ENCODE measurements around the gene GRM4.

Gene GRM4

DNA sequence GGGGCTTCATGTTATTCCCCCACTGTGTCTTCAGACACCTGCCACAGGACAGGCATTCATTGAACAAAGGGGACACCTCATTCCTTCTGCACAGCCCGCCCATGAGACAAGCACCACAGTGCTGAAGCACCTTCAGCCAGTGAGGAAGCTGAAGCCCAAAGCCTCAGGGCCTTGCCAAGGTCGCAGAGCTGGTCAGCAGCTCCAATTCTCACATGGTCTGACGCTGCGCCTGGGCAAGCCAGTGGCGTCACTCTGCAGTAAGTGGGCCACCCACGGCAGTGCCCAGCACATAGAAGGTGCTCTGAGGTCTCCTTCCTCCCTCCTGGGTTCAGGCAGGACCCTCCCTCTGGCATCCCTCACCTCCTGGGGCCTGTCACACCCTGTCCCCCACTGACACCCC, 43.2 kb downstream of the GRM4 start:
- TF ChIP-seq, protein P1, sequence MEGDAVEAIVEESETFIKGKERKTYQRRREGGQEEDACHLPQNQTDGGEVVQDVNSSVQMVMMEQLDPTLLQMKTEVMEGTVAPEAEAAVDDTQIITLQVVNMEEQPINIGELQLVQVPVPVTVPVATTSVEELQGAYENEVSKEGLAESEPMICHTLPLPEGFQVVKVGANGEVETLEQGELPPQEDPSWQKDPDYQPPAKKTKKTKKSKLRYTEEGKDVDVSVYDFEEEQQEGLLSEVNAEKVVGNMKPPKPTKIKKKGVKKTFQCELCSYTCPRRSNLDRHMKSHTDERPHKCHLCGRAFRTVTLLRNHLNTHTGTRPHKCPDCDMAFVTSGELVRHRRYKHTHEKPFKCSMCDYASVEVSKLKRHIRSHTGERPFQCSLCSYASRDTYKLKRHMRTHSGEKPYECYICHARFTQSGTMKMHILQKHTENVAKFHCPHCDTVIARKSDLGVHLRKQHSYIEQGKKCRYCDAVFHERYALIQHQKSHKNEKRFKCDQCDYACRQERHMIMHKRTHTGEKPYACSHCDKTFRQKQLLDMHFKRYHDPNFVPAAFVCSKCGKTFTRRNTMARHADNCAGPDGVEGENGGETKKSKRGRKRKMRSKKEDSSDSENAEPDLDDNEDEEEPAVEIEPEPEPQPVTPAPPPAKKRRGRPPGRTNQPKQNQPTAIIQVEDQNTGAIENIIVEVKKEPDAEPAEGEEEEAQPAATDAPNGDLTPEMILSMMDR (conservative IDR thresholded peaks at IDR 0.05), result no peak
- no peak overlapping the region for H3K27ac ChIP-seq

DNA sequence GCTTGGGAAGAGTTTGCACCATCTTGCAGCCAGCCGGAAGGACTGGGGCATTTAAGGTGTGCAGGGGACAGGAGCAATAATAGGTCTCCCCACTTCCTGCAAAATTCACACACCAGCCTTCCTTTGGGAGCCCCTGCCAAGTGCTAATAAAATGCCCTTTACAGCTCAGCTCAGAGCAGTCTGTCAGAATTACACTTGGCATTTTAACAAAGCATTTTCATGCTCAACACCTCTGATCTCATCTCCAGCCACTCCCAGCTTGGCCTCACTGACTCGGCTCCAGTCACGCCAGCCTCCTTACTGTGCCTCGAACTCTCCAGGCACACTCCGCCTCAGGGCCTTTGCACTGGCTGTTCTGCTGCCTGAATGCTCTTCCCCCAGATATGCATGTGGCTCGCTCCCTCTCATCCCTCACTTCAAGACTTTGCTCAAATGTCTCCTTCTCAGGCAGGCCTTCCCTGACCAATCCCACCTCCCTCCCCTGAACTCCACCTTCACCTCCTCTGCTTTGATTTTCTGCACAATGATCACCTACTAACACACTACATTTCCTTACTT, 43.7 kb downstream of the GRM4 start:
- TF ChIP-seq, protein P1 (conservative IDR thresholded peaks at IDR 0.05), result no peak
- no peak overlapping the region for H3K27ac ChIP-seq

DNA sequence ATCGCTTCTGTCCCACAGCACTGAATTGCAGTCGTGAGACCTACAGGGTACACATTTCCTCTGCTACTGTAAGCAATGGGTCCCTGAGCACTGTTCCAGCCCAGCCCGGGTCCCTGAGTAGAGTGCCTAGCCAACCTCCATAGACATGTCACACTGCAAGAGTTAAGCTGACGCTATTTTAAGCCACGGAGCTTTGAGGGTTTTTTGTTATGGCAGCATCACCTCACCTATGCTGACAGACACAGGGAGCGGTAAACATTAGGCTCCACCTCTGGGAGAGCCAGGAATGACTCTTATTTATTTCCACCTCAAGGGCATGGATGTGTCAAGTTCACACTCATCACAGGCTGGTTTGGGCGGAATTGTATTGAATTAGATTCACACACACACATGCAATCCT, 45.1 kb downstream of the GRM4 start:
- H3K27ac ChIP-seq, result no peak overlapping the region
- TF ChIP-seq, protein P1 (conservative IDR thresholded peaks at IDR 0.05), result no peak

DNA sequence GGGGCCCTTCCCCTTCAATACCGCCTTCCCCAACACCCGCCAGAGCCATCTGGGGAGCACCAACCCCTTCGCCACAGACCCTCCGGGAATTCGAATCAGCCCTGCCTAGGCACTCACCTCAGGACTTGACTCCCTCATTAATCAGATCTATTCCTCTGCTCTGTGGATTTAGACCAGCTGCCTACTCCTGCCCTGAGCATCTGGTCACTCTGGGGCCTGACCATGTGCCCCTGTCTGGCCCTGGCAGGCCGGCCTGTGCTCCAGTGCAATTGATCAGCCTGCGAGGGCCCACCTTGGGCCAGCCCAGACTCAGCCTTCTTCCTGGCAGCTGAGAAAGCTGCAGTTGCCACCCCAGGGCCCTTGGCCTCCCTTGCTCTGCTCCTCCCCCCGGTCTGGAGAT, 46.0 kb downstream of the GRM4 start:
- TF ChIP-seq, protein P1 (conservative IDR thresholded peaks at IDR 0.05), result no peak
- no peak overlapping the region for H3K27ac ChIP-seq

DNA sequence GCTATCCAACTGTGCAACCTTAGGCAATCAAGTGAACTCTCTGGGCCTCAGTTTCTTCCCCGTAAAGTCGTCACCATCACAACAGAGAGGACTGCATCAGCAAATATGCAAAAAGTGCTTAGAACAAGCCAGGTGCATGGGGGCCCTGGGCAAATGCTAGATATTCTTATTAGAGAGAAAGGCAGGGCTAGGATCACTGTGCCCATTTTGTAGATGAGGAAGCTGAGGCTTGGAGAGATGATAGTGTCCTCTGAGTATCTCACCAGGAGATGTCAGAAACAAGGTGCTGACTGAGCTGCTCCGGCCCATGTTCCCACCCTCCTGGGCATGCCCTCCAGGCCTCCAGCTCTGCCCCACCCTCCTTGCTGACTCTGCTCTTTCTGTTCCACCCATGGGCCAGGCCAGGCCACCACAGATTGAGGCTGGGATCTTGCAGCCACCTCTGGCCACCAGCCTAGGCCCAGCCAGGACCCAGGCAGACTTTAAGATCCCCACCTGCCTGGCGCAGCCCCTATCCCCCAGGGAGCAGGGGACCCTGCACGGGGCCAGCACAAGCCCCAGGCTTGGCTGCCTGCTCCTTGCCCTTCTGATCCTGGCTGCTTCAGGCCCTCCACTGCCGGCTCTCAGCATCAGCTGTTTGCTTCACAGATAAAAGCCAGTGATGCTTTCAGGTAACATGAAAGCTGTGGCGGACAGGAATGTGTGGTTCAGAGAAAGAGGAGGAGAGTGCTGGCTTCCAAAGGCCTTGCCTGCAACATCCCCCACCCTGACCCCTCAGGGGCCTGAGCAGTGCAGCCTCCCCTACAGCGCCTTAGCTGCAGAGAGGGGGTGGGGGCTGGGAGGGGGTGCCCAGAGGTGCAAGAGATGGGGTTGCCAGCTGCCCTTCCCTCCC, 47.6 kb downstream of the GRM4 start:
- TF ChIP-seq, protein P1 (conservative IDR thresholded peaks at IDR 0.05), result no peak
- H3K27ac ChIP-seq, result no peak overlapping the region

DNA sequence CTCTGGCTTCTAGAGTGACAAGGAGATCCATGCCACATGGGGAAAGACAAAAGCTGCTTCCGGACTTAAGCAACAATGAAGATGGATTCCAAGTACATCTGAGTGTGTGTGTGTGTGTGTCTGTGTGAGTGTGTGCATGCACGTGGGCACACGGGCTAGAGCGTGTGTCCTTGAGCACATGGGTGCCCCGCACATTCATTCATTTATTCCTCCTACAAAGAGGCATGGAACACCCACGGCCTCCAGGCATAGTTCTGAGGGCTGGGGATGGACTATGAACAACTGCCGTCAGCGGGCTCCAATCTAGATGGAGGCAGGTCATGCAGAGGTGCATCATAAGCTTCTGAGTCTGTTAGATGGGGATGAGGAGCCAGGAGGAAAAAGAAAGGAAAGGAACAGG, 49.1 kb downstream of the GRM4 start:
- TF ChIP-seq, protein P1 (conservative IDR thresholded peaks at IDR 0.05), result no peak
- H3K27ac ChIP-seq, result no peak overlapping the region

DNA sequence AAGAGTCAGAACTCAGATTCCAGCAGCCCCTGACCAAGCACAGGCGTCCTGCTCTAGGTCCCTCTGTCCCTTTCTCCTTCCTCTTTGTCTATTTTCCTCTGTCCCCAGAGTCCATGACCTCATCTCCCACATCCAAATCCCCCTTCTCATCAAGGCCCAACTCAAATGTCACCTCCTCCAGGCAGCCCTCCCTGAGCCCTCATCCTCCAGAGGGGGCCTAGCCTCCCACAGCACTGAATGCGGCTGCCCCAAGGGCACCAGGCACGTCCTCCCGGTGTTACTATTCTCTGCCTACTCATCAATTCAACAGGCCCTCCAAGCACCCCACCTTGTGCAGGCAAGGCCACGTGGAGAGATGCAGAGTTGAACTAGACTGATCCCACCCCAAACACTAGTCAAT, 49.7 kb downstream of the GRM4 start:
- H3K27ac ChIP-seq, result no peak overlapping the region
- TF ChIP-seq, protein P1 (conservative IDR thresholded peaks at IDR 0.05), result no peak
